GM18873 (cell line): Measurements from ENCODE around the gene CCDC157.

Experiments
- ATAC-seq: cut with Tn5 transposase; IDR thresholded peaks from one replicate; pipeline ENCODE4 v1.9.1; 2021; ENCODE audit warnings: mild to moderate bottlenecking, moderate library complexity, moderate number of reproducible peaks; ENCODE audit not compliant: unreplicated experiment, low FRiP score

CCDC157 gene

GRCh38 chr22:30406400-30406799 is 49.6 kb downstream of the CCDC157 start:
- no peak for ATAC-seq

- ATAC-seq: no peak
These were observed 51.7 kb downstream of the CCDC157 start for GRCh38 chr22:30408388-30409102.

- no peak for ATAC-seq
These were observed 55.0 kb downstream of the CCDC157 start for GRCh38 chr22:30411780-30412179.

- no peak for ATAC-seq
These were observed 56.2 kb downstream of the CCDC157 start for GRCh38 chr22:30413001-30413400.

- ATAC-seq: no peak
These were observed 57.1 kb downstream of the CCDC157 start for GRCh38 chr22:30413745-30414524.

- no peak for ATAC-seq
These were observed 57.8 kb downstream of the CCDC157 start for GRCh38 chr22:30414525-30415047.

- no peak for ATAC-seq
These were observed 59.6 kb downstream of the CCDC157 start for GRCh38 chr22:30416403-30416802.

GRCh38 chr22:30416837-30417236 is 60.0 kb downstream of the CCDC157 start:
- ATAC-seq: no peak

GRCh38 chr22:30420347-30421125 is 63.7 kb downstream of the CCDC157 start:
- no peak for ATAC-seq

GRCh38 chr22:30421695-30422480 is 65.1 kb downstream of the CCDC157 start:
- ATAC-seq: no peak

GRCh38 chr22:30422481-30423300 is 65.9 kb downstream of the CCDC157 start:
- ATAC-seq: no peak

GRCh38 chr22:30423301-30423958 is 66.6 kb downstream of the CCDC157 start:
- ATAC-seq: peak; percentile 26

- peak; percentile 76 for ATAC-seq
These were observed 67.2 kb downstream of the CCDC157 start for GRCh38 chr22:30423959-30424533.

- no peak for ATAC-seq
These were observed 67.9 kb downstream of the CCDC157 start for GRCh38 chr22:30424534-30425326.

- ATAC-seq: no peak
These were observed 68.5 kb downstream of the CCDC157 start for GRCh38 chr22:30425327-30425615.

GRCh38 chr22:30425616-30426387 is 69.0 kb downstream of the CCDC157 start, which contains the start of gene MTFP1:
Gene MTFP1, plus strand, starts transcription at chr22:30425768. Its CDS starts 112 bp downstream, at chr22:30425880.
- ATAC-seq: no peak
